Peyer's patch (tissue), 4 donors: ENCODE results near the gene RNPEP. TPM values are rescaled to one million over a fixed set of nuclear protein-coding genes. Genes with fewer than 3 reads are reported as not detected.

ENCODE experiments used
- DNase-seq, 3 donors: peaks; one replicate each; pipeline ENCODE4 v3.0.0-alpha.2; 2017 to 2019
- H3K27ac ChIP-seq, 4 donors: fragments of 200-600 bp; sonication (generic); one replicate each; pipeline ENCODE4 v1.5.1; 2016 to 2019
- H3K27me3 ChIP-seq, 2 donors: fragments of 200-600 bp; sonication (generic); one replicate each; pipeline ENCODE4 v1.5.1; 2019
- H3K36me3 ChIP-seq, 3 donors: fragments of 200-600 bp; sonication (generic); one replicate each; pipeline ENCODE4 v1.5.1; 2016 to 2019
- H3K4me1 ChIP-seq, 4 donors: fragments of 200-600 bp; sonication (generic); one replicate each; pipeline ENCODE4 v1.5.1; 2016 to 2019
- H3K4me3 ChIP-seq, 4 donors: fragments of 200-600 bp; sonication (generic); 1 replicate in 3 of 4; 2 replicates in 1 of 4; pipeline ENCODE4 v1.5.1; 2016 to 2019; ENCODE audit warnings: mild to moderate bottlenecking in 1 of 4
- H3K9me3 ChIP-seq, 4 donors: fragments of 200-600 bp; sonication (generic); one replicate each; pipeline ENCODE4 v1.5.1; 2016 to 2019; ENCODE audit warnings: mild to moderate bottlenecking in 1 of 4
- CTCF ChIP-seq, 6 experiments: fragments of 450-650 bp in 4 of 6; fragments of 200-600 bp in 2 of 6; sonication (generic) in 1 of 6; IDR thresholded peaks; one replicate each; pipeline ENCODE4 v1.5.1; 2017 to 2019; ENCODE audit warnings: antibody characterized with exemption in 6 of 6, mild to moderate bottlenecking in 3 of 6, moderate library complexity in 1 of 6
- POLR2A ChIP-seq, 2 donors: fragments of 450-650 bp; IDR thresholded peaks; one replicate each; pipeline ENCODE4 v1.5.1; 2017; ENCODE audit warnings: antibody characterized with exemption in 2 of 2, mild to moderate bottlenecking in 2 of 2, moderate library complexity in 2 of 2
- total RNA-seq, 4 donors: library from RNA; depleted of rRNA; stranded (reverse); fragments of >200 nt; gene quantifications; one replicate each; pipeline ENCODE4 v1.1.0, GENCODE V29; 2016

The RNPEP gene
- total RNA-seq, 4 donors from 2014 or later: 165 to 257 (median 204) TPM

DNA sequence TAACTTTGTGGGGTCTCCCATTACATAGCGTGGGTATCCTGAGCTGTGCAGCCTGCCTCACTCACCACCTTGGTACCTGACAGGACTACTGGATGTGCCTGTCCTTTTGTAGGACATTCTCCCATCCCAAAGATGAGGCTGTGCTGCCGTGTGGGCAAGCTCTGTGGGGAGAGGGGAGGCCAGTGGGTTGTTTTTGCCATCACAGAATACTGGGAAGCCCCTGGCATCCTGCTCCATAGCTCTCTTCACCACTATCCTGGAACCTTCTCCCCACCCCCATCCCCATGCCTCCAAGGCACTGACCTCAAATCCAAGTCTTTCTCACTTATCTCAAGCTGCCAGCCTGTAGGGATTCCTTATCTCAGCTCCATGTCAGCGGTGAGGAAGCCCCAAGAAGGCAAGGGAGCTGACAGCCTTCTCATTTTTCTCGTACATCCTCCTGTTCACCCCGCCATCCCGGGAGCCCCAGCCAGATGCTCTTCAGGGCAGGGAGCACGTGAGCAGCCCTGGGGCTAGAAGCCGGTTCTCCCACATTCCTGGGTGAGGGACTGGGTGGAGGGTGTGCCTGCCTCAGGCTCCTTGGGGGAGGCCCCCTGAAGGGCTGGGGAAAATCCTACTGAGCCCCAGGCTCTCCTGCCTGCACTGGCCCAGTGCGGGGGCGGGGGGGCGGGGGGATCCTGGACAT, 25.5 kb downstream of the RNPEP start:
- Histone ChIP-seq H3K27ac (peak overlapping the region in 3 of 4 donors; percentile 76 to 99 (median 96)), H3K4me1 (peaks cover 0 to 5% (median 0%) of the 10 kb centered on the region in 4 donors), H3K9me3 (no peaks in the 10 kb centered on the region), H3K4me3 (peak overlapping the region in 2 of 4 donors; percentile 42 to 53), H3K27me3 (no peaks in the 10 kb centered on the region), H3K36me3 (peaks cover 0 to 51% (median 0%) of the 10 kb centered on the region in 3 donors)
- TF ChIP-seq CTCF (IDR thresholded peaks at IDR 0.05): no peak
- peak in 1 of 2 donors; percentile 75 for TF ChIP-seq POLR2A (IDR thresholded peaks at IDR 0.05)
- peak in 2 of 3 donors; percentile 84 for DNase-seq

DNA sequence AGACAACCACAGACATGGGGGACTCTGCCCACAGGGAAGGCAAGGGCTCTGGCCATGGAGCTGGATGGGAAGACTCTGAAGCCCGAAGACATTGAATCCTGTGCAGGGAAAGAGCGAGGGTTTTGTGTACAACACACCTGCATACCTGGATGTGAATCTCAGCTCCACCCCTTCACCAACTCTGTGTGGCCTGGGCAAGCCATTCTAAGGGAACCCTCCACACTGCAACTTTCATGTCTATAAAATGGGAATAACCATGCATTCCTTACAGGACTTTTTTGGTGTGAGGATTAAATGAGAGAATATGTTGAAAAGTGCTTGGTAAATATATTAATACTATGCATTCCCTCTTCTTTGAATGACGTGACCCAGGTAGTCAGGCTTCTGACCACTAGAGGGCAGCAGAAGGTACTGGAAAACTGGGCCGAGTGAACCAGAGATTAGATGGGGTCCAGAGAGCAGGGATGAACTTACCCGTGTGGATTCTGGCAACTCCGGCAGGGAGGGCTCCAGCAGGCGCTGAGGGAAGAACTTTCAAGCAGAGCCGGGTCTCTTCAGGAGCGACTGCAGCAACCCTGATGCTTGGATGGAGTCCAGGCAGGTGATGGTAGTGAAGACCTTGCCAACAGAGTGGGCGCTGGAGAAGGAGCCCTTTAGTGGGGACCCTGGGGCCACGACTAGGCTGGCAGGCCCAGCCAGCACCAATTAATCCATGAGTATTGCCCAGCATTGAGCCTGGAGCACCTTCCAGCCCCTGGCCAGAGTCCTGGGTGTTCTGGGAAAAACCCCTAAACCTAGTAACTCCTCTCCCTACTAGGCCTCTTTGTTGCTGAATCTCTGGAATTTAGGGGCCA, 27.1 kb downstream of the RNPEP start:
- no peaks in the 10 kb centered on the region for H3K27me3 ChIP-seq
- H3K27ac ChIP-seq: peak overlapping the region in 3 of 4 donors; percentile 76 to 99 (median 96)
- peak; percentile 65 to 91 (median 80) for DNase-seq
- TF ChIP-seq CTCF (IDR thresholded peaks at IDR 0.05) (peak; percentile 72 to 97 (median 90)), POLR2A (IDR thresholded peaks at IDR 0.05) (peak in 1 of 2 donors; percentile 9)
- peak overlapping the region in 2 of 4 donors; percentile 42 to 53 for H3K4me3 ChIP-seq
- H3K36me3 ChIP-seq: peaks cover 0 to 51% (median 0%) of the 10 kb centered on the region in 3 donors
- H3K9me3 ChIP-seq: no peaks in the 10 kb centered on the region
- peaks cover 0 to 5% (median 0%) of the 10 kb centered on the region in 4 donors for H3K4me1 ChIP-seq

GRCh38 chr1:202010180-202011015, 27.9 kb downstream of the RNPEP start, which contains the start of gene ELF3:
Gene ELF3 (plus strand): TSS chr1:202010587. CDS start chr1:202011137, 550 bp downstream.
- TF ChIP-seq POLR2A (IDR thresholded peaks at IDR 0.05): peak; percentile 99 to 100
- peak in 2 of 6 experiments; percentile 2 to 8 for TF ChIP-seq CTCF (IDR thresholded peaks at IDR 0.05)
- Histone ChIP-seq H3K27ac (peak within 1 kb of the TSS in 3 of 4 donors; percentile 80 to 99 (median 96)), H3K4me3 (peak within 1 kb of the TSS in 3 of 4 donors; percentile 42 to 77 (median 67)), H3K4me1 (peaks cover 0 to 5% (median 0%) of the 10 kb centered on the region in 4 donors), H3K27me3 (no peaks in the 10 kb centered on the region), H3K36me3 (peaks cover 0 to 51% (median 0%) of the 10 kb centered on the region in 3 donors), H3K9me3 (no peaks in the 10 kb centered on the region)
- DNase-seq: peak in 2 of 3 donors; percentile 91 to 92

DNA sequence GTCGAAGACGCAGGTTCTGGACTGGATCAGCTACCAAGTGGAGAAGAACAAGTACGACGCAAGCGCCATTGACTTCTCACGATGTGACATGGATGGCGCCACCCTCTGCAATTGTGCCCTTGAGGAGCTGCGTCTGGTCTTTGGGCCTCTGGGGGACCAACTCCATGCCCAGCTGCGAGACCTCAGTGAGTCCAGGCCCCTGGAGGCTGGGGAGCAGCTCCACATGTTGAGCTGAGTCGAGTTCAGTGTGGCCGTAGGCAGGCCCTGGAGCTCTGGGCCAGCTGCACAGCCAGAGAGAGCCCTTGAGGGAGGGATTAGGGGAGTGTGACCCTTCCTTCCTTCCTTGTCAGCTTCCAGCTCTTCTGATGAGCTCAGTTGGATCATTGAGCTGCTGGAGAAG, 29.5 kb downstream of the RNPEP start:
- Histone ChIP-seq H3K4me3 (peak overlapping the region in 3 of 4 donors; percentile 42 to 77 (median 67)), H3K9me3 (no peaks in the 10 kb centered on the region), H3K27ac (peak overlapping the region in 3 of 4 donors; percentile 80 to 99 (median 96)), H3K36me3 (peaks cover 0 to 43% (median 0%) of the 10 kb centered on the region in 3 donors), H3K4me1 (peaks cover 0 to 5% (median 0%) of the 10 kb centered on the region in 4 donors), H3K27me3 (no peaks in the 10 kb centered on the region)
- DNase-seq: peak in 1 of 3 donors; percentile 69
- TF ChIP-seq CTCF (IDR thresholded peaks at IDR 0.05) (no peak), POLR2A (IDR thresholded peaks at IDR 0.05) (no peak)
